Endometrium (tissue), 2 donors: ENCODE measurements around the gene GPR157.
"Not testable (repeated sequence)": the region's sequence is repeated elsewhere in the genome, so short reads cannot be mapped to it uniquely, and the experiment has no call there.

Source experiments
- FAIRE-seq: peaks from 2 replicates; lab custom pipeline; 2012; peaks lifted over from hg19 to GRCh38; lab: Jason Lieb, UNC
- donor health status: control.
- donor health status: control.

GPR157 gene

DNA sequence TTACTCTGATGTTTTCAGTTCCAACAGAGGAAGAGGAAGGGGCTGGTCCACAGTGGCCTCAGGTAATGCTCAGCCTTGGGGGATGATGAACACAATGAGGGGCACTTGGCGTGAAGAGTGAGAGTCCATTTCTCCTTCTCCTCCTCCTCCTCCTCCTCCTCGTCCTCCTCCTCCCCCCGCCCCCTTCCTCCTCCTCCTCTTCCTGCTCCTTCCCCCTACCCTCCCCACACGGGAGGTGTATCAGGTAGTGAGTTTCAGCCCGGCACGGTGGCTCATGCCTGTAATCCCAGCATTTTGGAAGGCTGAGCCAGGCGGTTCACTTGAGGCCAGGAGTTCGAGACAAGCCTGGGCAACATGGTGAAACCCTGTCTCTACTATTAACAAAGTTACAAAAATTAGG is 17.3 kb upstream of the GPR157 start:
- FAIRE-seq: no peak

DNA sequence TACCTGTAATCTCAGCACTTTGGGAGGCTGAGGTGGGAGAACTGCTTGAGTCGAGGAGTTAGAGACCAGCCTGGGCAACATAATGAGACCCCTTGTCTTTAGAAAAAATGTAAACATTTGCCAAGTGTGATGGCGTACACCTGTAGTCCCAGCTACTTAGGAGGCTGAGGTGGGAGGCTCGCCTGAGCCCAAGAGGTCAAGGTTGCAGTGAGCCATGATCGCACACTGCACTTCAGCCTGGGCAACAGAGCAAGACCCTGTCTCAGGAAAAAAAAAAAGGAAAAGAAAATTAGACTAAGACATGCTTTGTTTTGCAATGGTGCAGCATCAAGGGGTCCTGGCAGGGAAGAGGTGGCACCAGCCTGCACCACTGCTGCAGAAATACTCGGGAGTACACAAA is 16.8 kb upstream of the GPR157 start:
- no peak for FAIRE-seq

DNA sequence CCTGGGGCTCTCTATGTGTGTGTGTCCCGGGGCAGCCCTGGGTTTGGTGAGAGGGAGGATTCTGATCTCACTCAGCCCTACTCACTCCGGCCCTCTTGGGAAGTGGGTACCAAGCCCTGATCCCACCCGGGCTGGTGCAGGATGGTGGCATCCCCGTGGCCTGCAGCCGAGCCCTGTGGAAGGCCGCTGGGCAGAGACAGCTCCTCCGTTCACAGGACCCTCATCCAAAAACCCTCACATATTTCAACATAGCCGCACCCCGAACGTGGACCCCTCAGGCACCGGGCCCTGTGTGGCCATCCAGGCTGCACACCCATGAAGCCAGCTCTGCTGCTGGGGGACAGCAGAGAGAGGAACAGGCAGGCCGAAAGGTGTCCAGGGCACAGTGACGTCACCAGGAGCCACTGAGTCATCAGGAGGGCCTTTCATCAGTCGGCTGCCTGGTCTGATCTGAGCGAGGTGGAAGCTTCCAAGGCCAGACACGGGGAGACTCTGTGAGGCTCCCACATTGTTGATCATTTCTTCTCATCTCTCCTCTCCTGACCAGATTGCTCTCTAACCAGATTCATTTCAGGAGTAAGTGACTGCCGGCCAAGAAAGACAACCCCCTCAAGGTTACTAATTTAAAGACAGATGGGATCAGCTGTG is 16.2 kb upstream of the GPR157 start:
- no peak for FAIRE-seq

DNA sequence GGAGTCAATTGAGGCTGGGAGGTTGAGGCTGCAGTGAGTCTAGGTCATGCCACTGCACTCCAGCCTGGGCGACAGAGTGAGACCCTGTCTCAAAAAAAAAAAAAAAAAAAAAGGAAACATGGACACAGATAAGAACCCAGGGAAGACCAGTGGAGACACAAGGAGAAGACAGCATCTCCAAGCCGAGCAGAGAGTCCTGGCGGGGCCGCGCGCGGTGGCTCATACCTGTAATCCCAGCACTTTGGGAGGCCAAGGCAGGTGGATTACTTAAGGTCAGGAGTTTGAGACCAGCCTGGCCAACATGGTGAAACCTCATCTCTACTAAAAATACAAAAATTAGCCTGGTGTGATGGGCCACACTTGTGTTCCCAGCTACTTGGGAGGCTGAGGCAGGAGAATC is 15.6 kb upstream of the GPR157 start:
- FAIRE-seq: not testable (repeated sequence)

DNA sequence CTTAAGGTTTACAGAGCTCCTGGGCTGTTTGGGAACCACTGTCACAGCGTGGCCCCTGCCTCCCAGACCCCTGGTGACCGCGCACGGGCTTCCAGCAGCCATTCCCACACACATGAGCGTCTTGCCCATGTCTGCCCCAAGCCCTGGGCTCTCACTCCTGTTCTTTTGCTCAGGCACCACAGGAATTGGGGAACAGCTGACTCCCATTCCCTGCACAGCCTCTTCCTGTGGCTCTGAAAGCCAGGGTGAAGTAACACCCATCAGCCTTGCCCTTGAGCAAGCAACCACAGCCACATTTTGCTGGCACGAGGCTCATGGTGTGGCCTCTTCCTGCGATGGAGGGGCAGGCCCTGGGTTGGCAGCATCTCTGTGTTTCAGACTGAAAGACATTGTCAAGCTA is 14.3 kb upstream of the GPR157 start:
- no peak for FAIRE-seq

DNA sequence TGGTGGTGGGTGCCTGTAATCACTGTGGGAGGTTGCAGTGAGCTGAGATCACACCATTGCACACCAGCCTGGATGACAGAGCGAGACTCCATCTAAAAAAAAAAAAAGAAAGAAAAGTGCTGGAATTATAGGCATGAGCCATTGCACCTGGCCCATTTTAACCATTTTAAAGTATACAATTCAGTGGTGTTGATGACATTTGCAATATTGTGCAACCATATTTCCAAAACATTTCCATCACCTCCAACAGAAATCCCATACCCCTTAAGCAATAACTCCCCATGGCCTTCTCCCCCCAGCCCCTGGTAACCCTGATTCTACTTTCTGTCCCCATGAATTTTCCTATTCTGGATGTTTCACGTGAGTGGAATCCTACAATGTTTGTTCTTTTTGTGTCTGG is 11.0 kb upstream of the GPR157 start:
- FAIRE-seq: no peak

DNA sequence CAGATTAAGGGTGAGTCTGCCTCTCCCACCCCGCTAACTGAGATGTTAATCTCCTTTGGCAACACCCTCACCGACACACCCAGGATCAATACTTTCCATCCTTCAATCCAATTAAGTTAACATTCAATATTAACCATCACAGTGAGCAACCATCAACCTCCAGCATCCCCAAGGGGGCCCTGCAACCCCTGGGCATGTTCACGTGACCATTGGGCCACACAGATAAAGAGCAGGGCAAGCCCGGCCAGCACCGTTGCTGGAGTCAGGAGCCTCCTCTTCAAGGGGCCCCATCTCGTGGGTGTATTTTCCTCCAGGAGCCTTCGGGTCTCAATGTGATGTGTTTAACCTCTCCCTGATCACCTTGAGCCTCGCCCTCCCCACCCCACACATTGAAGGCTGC is 8.0 kb upstream of the GPR157 start:
- no peak for FAIRE-seq

DNA sequence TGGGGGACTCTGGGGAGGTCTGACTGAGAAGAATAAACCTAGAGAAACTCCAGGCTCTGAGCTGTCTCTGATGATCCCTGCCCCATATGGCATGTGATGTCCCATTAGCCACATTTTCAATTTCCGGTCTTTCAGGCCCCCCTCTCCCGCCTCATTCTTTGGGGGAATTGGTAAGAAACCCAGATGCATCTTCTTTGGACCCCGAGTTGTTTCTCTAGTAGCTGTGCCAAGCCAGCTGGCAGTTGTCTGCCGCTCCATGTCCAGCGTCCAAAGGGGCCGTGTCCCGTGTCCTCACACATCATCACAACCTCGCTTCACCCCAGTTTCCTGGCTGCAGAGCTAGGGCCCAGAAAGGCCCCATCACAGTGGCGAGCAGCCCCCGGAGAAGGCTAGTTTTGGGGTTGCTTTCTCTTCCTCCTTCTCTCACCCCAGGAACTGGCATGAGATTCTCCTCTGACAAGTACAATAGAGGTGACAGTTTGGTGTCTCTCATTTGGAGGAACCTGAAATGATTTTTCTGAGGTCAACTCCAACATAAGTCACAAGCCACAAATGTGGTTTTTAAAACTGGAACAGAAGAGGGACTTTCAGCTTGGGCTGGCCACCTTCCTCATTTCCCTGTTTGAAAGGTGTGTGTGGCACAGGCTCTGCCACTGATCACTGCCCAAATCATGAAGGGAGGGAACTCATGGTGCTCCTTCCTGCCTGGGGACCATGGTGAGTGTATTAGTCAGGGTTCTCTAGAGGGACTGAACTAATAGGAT is 6.4 kb upstream of the GPR157 start:
- FAIRE-seq: no peak

DNA sequence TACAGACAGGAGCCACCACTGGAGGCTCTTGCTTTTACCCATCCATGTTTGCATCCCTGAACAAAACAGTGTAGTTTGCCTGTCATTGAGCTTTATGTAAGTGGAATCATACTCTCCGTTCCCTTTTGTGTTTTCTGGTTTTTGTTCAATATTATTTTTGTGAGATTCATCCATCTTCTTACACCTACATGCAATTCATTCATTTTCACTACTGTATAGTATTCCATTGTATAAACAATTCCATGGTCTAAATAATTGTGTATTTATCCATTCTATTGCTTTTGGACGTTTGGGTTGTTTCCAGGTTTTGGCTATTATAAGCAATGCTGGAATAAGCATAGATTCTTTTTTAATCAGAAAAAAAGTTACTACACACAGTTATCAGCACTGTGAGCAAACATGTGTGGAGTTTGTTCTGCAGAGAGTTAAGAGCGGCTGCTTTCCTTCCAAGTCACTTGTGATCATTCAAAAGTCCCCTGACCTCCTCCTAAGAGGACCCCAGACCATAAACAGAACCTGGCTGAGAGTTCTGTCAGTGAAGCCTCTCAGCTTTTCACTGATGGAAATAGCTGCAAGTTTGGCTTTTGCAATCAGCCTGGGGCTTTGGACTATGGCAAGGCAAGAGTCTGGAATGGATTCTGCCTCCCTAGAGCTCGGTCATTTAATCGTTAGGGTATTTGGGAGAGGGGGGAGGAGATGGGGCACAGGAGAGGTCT is 5.1 kb upstream of the GPR157 start:
- FAIRE-seq: no peak

DNA sequence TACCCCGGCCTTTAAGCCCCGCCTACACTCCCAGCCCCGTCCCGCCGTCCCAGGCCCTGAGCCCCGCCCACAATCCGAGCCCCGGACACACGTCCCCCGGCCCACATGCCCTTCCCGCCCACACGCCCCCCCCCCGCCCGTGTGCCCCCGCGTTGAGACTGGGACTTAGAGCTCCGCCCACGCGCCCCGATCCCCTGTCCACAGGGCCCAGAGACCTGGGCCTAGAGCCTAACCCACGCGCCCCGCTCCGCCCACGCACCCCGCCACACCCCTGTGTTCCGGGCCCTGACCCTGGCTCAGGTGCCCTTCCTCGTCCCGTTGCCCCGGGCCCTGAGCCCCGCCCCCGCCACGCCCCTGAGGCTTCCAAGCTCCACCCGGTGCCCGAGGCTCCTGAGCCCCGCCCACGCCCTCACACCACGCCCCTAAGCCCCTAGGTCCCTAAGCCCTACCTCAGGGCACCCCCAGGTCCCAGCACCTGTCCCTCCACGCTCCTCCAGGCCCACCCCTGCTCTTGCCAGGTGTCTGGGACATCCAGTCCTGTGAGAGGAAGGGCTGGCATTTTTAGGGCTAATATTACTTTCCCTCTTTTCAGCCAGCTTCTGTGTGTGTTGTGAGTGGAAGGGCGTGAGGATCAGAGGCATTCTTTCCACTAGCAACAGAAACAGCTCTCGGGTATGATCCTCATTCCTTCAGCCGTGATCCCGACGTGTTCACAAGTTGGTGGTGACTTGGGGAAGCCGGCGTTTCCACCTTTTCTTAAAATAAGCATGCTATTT is 552 bp upstream of the GPR157 start:
- FAIRE-seq: no peak

DNA sequence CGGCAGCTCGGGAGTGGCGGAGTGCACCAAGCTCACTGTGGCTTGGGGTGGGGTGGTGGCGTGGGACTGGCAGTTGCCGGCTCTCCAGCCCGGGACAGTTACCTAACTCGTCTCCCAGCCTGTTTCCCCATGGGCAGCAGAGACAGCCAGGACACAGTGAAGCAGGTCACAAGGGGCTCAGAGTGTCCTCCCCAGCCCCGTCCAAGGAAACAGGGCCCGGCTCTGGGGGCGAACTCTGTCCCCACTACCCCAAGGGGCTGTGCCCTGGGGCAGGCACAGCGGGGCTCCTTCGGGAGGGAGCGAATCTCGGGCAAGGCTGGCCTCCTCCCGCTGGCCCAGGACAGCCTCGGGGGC is 759 bp downstream of the GPR157 start:
- no peak for FAIRE-seq

DNA sequence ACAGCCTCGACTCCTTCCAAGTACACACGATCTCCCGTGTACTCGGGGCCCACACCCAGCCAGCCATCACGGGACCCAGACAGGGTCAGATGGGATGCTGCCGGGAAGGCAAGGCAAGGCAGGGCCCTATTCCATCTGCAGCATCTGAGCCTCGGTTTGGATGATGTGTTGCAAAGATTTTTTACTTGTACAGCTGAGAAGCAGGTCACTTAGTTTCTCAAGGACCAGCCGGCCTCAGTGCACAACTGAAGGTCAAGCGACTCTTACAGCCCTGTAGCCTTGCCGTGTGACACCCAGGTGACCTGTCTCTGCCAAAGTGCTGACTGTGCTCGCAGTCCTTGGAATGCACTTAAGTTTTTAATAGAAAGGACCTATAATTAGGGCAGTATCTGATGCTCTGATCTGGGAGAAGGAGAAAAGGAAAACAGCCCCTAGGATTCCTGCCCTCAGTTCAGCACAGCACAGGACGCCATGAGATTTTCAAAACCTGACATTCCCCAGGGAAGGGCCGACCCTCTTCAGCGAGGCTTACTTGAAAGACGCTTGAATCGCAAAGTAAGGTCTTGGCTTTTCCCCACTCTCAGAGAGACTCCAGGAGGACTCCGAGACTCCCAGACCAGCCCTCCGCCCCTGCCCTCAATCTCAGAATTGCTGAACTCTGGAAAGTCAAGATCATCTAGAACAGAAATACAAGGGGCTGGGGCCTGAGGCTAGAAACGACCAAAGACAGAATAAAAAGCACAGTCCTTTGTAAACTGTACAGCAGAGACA is 1.3 kb downstream of the GPR157 start:
- no peak for FAIRE-seq

DNA sequence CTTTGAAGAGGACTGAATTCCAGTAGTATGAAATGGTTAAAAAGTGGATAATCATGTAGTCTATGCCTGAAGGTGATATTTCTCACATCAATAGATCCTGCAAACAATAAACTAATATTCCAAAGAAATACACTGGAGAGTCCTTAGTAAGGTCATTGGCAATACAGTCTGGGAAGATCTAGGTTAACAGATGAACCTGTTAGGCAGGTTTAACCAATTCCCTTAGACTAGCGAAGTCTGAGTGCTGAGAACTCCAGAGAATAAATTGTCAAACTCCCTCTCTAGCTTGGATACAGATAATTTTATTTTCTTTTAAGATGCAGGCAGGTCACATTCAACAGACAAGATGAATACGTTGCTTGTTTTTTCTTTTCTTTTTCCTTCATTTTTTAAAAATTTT is 2.4 kb downstream of the GPR157 start:
- no peak for FAIRE-seq

DNA sequence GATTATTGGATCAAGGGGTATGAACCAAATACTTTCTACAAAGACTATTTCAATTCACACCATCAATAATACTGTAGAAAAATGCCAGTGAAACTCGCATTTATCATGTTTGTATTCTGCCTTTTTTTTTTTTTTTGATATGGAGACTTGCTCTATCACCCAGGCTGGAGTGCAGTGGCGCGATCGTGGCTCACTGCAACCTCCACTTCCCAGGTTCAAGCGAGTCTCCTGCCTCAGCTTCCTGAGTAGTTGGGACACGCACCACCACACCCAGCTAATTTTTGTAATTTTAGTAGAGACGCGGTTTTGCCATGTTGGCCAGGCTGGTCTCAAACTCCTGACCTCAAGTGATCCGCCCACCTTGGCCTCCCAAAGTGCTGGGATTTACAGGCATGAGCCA is 3.1 kb downstream of the GPR157 start:
- not testable (repeated sequence) for FAIRE-seq

DNA sequence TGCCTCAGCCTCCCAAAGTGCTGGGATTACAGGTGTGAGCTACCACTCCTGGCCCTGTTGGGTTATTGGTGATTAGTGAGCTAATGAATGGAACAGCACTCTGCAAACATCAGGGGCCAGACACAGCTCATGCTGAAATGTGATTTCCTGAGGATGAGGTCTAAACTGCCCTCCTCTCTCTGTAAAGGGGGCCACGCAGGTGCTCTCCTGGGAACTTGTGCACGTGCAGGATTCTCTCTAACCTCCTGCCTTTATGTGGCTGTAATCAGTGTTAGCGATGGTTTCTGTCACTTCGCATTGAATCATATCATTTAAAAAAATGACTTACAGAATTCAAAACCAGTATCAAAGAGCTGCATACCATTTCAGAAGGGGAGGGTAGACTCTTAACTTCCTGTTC is 3.6 kb downstream of the GPR157 start:
- FAIRE-seq: no peak

DNA sequence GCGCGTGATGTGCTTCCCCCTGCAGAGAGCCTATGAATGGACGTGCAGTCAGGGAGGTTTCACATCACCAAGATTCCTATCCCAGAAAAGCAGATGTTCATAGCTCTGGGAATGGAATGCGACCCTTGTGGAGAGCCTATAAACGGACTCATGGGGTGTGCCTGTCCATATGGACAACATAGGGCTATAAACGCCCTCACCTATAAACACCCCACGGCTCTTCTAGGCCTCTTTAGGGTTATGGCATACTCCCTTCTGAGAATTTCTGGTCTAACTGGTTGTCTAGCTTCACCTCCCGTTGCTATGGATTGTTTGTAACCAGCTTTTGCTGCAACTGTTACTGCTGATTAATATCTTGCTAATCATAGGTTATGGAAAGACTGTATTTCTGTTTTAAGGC is 4.5 kb downstream of the GPR157 start:
- not testable (repeated sequence) for FAIRE-seq

DNA sequence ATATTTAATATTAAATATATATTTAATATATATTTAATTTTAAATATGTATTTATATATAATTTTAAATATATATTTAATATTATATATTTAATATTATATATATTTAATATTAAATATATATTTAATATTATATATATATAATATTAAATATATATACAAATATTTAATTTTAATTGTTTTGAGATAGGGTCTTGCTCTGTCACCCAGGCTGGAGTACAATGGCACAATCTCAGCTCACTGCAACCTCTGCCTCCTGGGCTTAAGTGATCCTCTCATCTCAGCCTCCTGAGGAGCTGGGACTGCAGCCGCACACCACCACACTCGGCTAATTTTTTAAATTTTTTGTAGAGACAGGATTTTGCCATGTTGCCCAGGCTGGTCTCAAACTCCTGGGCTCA is 5.2 kb downstream of the GPR157 start:
- not testable (repeated sequence) for FAIRE-seq

DNA sequence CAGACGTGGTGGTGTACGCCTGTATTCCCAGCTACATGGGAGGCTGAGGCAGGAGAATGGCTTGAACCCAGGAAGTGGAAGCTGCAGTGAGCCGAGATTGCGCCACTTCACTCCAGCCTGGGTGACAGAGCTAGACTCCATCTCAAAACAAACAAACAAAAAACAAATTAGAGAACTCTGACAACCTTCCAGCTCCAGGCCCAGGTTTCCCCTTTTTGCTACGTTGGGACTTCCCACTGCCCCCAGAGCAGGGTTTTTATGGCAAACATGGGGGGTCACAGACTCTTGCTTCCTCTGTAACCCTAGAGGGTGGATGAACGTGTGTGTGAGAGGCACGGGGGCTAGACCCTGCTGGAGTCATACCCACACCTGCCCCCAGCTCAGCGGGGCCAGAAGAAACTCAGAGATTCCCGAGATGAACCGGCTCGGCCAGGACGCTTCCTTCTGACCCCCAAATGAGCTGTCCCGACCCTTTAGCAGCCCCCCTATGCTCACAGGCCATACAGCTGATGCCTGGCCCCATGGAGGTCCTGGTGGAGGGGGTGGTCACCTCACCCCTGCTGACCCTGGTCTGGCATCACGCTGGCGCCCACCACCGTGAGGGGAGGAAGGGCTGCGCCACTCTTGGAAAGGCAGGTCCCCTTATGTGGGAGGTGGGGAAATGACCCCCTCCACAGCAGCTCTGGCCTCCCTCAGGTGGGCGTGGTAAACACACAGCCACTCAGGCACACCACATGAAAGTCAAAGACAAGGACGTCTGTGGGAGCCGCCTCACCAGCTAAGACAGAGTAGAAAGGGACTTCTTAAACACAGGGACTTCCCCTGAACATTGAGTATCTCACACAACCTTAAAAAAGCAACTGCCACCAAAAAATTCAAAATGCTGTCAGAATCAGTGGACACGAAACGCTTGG is 7.1 kb downstream of the GPR157 start:
- FAIRE-seq: no peak

DNA sequence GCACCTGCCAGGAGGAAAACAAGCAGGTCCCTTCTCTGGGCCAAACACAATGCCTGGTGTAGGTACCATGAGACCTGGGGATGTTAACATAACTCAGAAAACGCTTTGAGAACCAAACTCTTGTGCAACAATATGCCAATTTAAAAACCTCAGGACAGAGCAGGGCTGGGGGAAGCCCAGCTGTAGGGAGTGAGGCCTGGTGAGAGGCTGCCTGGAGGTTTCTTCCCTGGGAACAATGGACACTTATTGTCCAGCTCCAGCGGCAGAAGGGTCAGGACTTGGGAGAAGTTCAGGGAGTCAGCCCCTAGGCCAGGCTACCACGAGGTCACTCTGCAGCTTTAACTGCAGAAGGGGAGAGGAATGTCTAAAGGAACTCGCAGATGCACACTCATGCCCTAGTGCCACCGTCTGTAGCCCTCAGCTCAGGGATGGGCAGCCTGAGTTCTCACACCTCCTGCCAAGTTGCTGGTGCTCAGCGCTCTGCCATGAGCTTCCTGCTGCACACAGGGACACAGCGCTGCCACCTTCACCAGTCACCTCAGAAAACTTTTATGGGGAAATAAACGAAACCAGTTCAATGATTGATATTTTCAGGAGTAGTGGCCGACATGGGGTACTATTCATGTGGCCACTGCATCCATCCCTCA is 8.5 kb downstream of the GPR157 start:
- no peak for FAIRE-seq

DNA sequence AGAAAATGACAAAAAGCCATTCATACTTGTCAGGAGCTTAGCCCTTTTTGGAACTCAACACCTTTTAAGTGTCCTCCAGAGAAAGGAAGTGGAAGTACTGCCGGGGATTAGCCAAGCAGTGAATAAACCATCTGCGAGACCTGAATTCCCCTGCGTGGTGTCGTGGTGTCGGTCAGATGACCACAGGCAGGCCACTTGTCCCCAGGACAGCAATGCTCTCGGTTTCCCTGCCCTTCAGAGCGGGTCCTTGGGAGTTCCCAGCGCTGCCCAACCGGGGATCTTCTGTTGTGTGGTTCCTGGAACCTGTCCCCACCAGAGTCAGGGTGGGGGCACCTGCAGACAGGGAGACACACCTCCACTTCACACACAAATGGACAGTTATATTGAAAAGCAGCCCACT is 9.2 kb downstream of the GPR157 start:
- FAIRE-seq: no peak
